K562 (cell line): ENCODE measurements around the gene POLK. TPM values are rescaled to one million over a fixed set of nuclear protein-coding genes. Genes with fewer than 3 reads are reported as not detected.

Source experiments
- ATAC-seq: fragments of 200-7000 bp; cut with Tn5 transposase; 3 replicates; pipeline ENCODE4 v1.9.1; 2020; ENCODE audit warnings: moderate library complexity
- BruUV-seq: library from RNA; stranded (reverse); fragments of 400-500 nt; replicated peaks from 2 replicates; lab custom pipeline; 2021; lab: Mats Ljungman, UMichigan
- CTCF ChIA-PET: fragments of 300-600 bp; formaldehyde crosslinking; extraction: SDS; loops from one replicate; lab custom pipeline; 2021; ENCODE audit warnings: low intra/inter-chr PET ratio; lab: Yijun Ruan, JAX
- POLR2A ChIA-PET: fragments of 300-600, 350-650 bp; sonication (Branson Sonifier 250); formaldehyde crosslinking; extraction: SDS; loops from one replicate; lab custom pipeline; 2021; ENCODE audit warnings: antibody characterized with exemption, inconsistent platforms; lab: Yijun Ruan, JAX
- DNase-seq, 4 experiments: peaks; one replicate each; pipeline versions ENCODE4 v3.0.0 to v3.0.0-alpha.2; 2011 to 2018; ENCODE audit warnings: low spot score in 3 of 4, mixed read lengths in 3 of 4; ENCODE audit errors: extremely low read depth in 1 of 4
- FAIRE-seq: peaks from 2 replicates; lab custom pipeline; 2011; peaks lifted over from hg19 to GRCh38; lab: Jason Lieb, UNC
- H2AFZ ChIP-seq: 2 replicates; pipeline ENCODE4 v1.6.0; 2011; ENCODE audit warnings: low read depth, low read length, control low read depth, inconsistent platforms
- H3K27ac ChIP-seq: fragments of 200-600 bp; 3 replicates; pipeline ENCODE4 v1.8.0; 2011; ENCODE audit warnings: low read depth, mild to moderate bottlenecking, control low read depth, inconsistent platforms, low read length, moderate library complexity, mixed read lengths; ENCODE audit errors: extremely low read depth
- H3K27me3 ChIP-seq, 2 experiments: fragments of 300-600 bp in 1 of 2; 2 replicates in 1 of 2; 3 replicates in 1 of 2; pipeline versions ENCODE4 v1.6.0 to v1.8.0; 2011; ENCODE audit warnings: inconsistent platforms in 2 of 2, low read length in 2 of 2, mild to moderate bottlenecking in 1 of 2, mixed read lengths in 1 of 2, moderate library complexity in 1 of 2; ENCODE audit not compliant: control insufficient read depth in 2 of 2, insufficient read depth in 2 of 2
- H3K36me3 ChIP-seq: fragments of 300-600 bp; 3 replicates; pipeline ENCODE4 v1.8.0; 2011; ENCODE audit warnings: mild to moderate bottlenecking, low read length, inconsistent platforms; ENCODE audit not compliant: control insufficient read depth, insufficient read depth
- H3K4me1 ChIP-seq, 2 experiments: fragments of 200-600 bp in 1 of 2; replicated peaks in 1 of 2; 2 replicates in 1 of 2; 3 replicates in 1 of 2; pipeline versions ENCODE4 v1.5.1 to v1.8.0; 2011; ENCODE audit warnings: inconsistent platforms in 2 of 2, low read length in 2 of 2, mild to moderate bottlenecking in 1 of 2, mixed read lengths in 1 of 2, moderate library complexity in 1 of 2; ENCODE audit not compliant: control insufficient read depth in 2 of 2, insufficient read depth in 2 of 2
- H3K4me2 ChIP-seq: 2 replicates; pipeline ENCODE4 v1.6.1; 2011; ENCODE audit warnings: low read length, control low read depth, inconsistent platforms, mixed read lengths; ENCODE audit not compliant: insufficient read depth
- H3K4me3 ChIP-seq: fragments of 200-600 bp; sonication (generic), shearing (Covaris generic); 2 replicates; pipeline ENCODE4 v1.5.1; 2016; ENCODE audit warnings: control low read depth, inconsistent platforms
- H3K79me2 ChIP-seq: fragments of 200-600 bp; 3 replicates; pipeline ENCODE4 v1.8.0; 2011; ENCODE audit warnings: low read length, inconsistent platforms; ENCODE audit not compliant: control insufficient read depth, insufficient read depth
- H3K9ac ChIP-seq, 2 experiments: 2 replicates each; pipeline versions ENCODE4 v1.6.0 to v1.6.1; 2011; ENCODE audit warnings: low read depth in 2 of 2, low read length in 2 of 2, control low read depth in 1 of 2, inconsistent platforms in 1 of 2, mild to moderate bottlenecking in 1 of 2, mixed read lengths in 1 of 2; ENCODE audit not compliant: insufficient read depth in 1 of 2
- H3K9me1 ChIP-seq: one replicate; pipeline ENCODE4 v1.6.0; 2011; ENCODE audit warnings: inconsistent platforms, mild to moderate bottlenecking, low read length, moderate library complexity; ENCODE audit not compliant: control insufficient read depth, insufficient read depth
- H3K9me3 ChIP-seq: replicated peaks from 2 replicates; pipeline ENCODE4 v1.5.1; 2011; ENCODE audit warnings: low read depth, low read length, inconsistent platforms; ENCODE audit not compliant: control insufficient read depth, insufficient read depth
- H4K20me1 ChIP-seq: replicated peaks from 2 replicates; pipeline ENCODE4 v1.6.1; 2011; ENCODE audit warnings: low read length, inconsistent platforms, mixed read lengths; ENCODE audit not compliant: control insufficient read depth, insufficient read depth
- CBX3 ChIP-seq, 2 experiments: IDR thresholded peaks; 1 replicate in 1 of 2; 2 replicates in 1 of 2; pipeline ENCODE4 v1.6.1; 2012; ENCODE audit warnings: inconsistent platforms in 2 of 2, low read length in 2 of 2, borderline replicate concordance in 1 of 2, control low read depth in 1 of 2
- FOXJ3 ChIP-seq: sonication (generic); formaldehyde crosslinking; IDR thresholded peaks from 2 replicates; pipeline ENCODE4 v1.4.0; 2020; ENCODE audit warnings: mild to moderate bottlenecking, missing genetic modification reagents
- HDGF ChIP-seq: fragments of 450-650 bp; IDR thresholded peaks from 2 replicates; pipeline ENCODE4 v1.6.1; 2016
- LARP7 ChIP-seq: fragments of 450-650 bp; IDR thresholded peaks from 2 replicates; pipeline ENCODE4 v1.6.1; 2016
- LEF1 ChIP-seq: fragments of 450-650 bp; IDR thresholded peaks from 2 replicates; pipeline ENCODE4 v1.6.1; 2016; ENCODE audit warnings: mild to moderate bottlenecking
- PHTF2 ChIP-seq: fragments of 250-450 bp; sonication (Bioruptor Pico); IDR thresholded peaks from 2 replicates; pipeline ENCODE4 v1.5.0; 2021; ENCODE audit warnings: mild to moderate bottlenecking
- TGIF2 ChIP-seq: sonication (generic); formaldehyde crosslinking; IDR thresholded peaks from 2 replicates; pipeline ENCODE4 v1.8.1; 2022; ENCODE audit warnings: mild to moderate bottlenecking, missing genetic modification reagents, moderate library complexity
- TRIM24 ChIP-seq, 2 experiments: fragments of 450-650 bp; IDR thresholded peaks; 2 replicates each; pipeline ENCODE4 v1.6.1; 2016
- TRIM28 ChIP-seq: fragments of 450-650 bp; IDR thresholded peaks from 2 replicates; pipeline ENCODE4 v1.6.1; 2017
- ZNF121 ChIP-seq: sonication (generic); formaldehyde crosslinking; conservative IDR thresholded peaks from 2 replicates; pipeline ENCODE4 v1.8.0; 2022; ENCODE audit warnings: missing genetic modification reagents
- ZNF212 ChIP-seq: fragments of 450-650 bp; formaldehyde crosslinking; IDR thresholded peaks from 2 replicates; pipeline ENCODE4 v1.4.0; 2020; ENCODE audit warnings: mild to moderate bottlenecking
- WGBS: fragments of 100-300 bp; shearing (Covaris generic); methylation state at CpG from one replicate; pipeline ENCODE4 v1.1.6; 2016; ENCODE audit warnings: low coverage, mixed read lengths; ENCODE audit not compliant: insufficient coverage; ENCODE audit errors: missing lambda C conversion rate; 5-methylcytosine and 5-hydroxymethylcytosine counted together
- in situ Hi-C: fragments of 300-500 bp; cut with MboI; formaldehyde crosslinking; loops from 4 replicates; pipeline ENCODE4 v1.15.0; 2018; ENCODE audit warnings: inconsistent platforms, mixed read lengths
- intact Hi-C: fragments of 100-400 bp; cut with micrococcal nuclease; formaldehyde crosslinking; loops from 2 replicates; pipeline ENCODE4 v1.14.2; 2022
- polyA plus RNA-seq, 8 experiments: library from polyadenylated mRNA; depleted of rRNA in 4 of 8; stranded (reverse) in 5 of 8; unstranded in 3 of 8; fragments of >200 nt; fragmentation: Nextera tagmentation in 2 of 8; fragmentation: Illumina TruSeq in 1 of 8; extraction: Ambion mirVana in 2 of 8; extraction: Trizol in 1 of 8; gene quantifications; 2 replicates each; pipeline versions ENCODE4 v1.2.1 to v1.2.3, GENCODE V29; 2011 to 2014; ENCODE audit warnings: inconsistent platforms in 1 of 8, missing spikeins in 1 of 8
- total RNA-seq, 7 experiments: library from RNA; depleted of rRNA in 6 of 7; stranded (reverse); fragments of >200 nt in 6 of 7; fragmentation: Illumina TruSeq in 2 of 7; extraction: Trizol in 2 of 7; gene quantifications; 2 replicates each; pipeline versions ENCODE4 v1.2.1 to v1.2.3, GENCODE V29; 2011 to 2021; ENCODE audit warnings: low replicate concordance in 1 of 7
- TF ChIP-seq, protein P1 (sequence below), 2 experiments: fragments of 200-800 bp in 1 of 2; sonication (Bioruptor generic) in 1 of 2; sonication (generic) in 1 of 2; formaldehyde crosslinking in 1 of 2; IDR thresholded peaks in 1 of 2; conservative IDR thresholded peaks in 1 of 2; 2 replicates each; pipeline versions ENCODE4 v1.5.0 to v1.6.1; 2016 to 2020; ENCODE audit warnings: missing compliant biosample characterization in 1 of 2, missing genetic modification characterization in 1 of 2, missing genetic modification reagents in 1 of 2
- TF ChIP-seq, protein P2 (sequence below), 2 experiments: fragments of 450-650 bp; IDR thresholded peaks; 2 replicates each; pipeline ENCODE4 v1.6.1; 2018; ENCODE audit warnings: mild to moderate bottlenecking in 2 of 2, low read depth in 1 of 2; ENCODE audit not compliant: partially characterized antibody in 2 of 2

The POLK gene
- total and polyA plus RNA-seq, 9 of the 15 experiments (the other 6 are each of a cell fraction or from before 2014, with no cell fraction given), result 6.1 to 31.6 (median 16.5) TPM

DNA sequence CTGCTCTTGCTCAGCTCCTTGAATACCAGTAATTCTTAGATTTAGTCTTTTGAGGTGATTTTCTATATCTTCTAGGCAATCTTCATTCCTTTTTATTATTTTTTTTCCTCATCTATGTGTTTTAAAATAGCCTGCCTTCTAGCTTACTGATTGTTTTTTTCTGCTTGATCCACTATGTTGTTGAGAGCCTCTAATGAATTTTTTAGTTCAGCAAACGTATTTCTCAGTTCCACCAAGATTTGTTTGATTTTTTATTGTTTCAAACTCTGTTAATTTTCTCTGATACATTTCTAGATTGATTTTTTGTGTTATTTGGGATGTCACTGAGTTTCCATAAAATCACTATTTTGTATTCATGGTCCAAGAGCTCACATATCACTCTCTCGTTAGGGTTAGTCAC lies 9.5 kb downstream of the POLK start:
- DNase-seq, result no peak
- H3K9me3 ChIP-seq, result peaks cover 14% of the 10 kb centered on the region
- no peak for FAIRE-seq
- no peaks in the 10 kb centered on the region for H3K4me1 ChIP-seq
- no peak overlapping the region for H2AFZ ChIP-seq
- peaks cover 9% of the 10 kb centered on the region; the same call in 2 of the 3 replicates for H3K36me3 ChIP-seq
- H3K4me2 ChIP-seq, result no peak overlapping the region
- 74% methylated on average over 2 of the region's 2 CpGs for WGBS
- H3K27me3 ChIP-seq, result no peaks in the 10 kb centered on the region
- intact Hi-C loops (no loop called here), in situ Hi-C loops (no loop called here)
- H3K79me2 ChIP-seq, result peaks cover 94% of the 10 kb centered on the region
- no peak for ATAC-seq
- no peak overlapping the region for H3K27ac ChIP-seq
- H3K9ac ChIP-seq, result no peak overlapping the region
- H3K4me3 ChIP-seq, result no peak overlapping the region
- peak in 1 of 2 experiments; percentile 36; a peak in 1 of 4 replicates for TF ChIP-seq TRIM24 (IDR thresholded peaks at IDR 0.05)
- no peak for TF ChIP-seq TGIF2 (CRISPR knock-in tag)
- no peak for TF ChIP-seq LARP7
- 0 out of 3 replicates have a peak, but pooled peaks of 1 of the 2 experiments have one; percentile 16 for TF ChIP-seq CBX3 (IDR thresholded peaks at IDR 0.05; ENCODE audit: borderline replicate concordance in 1 of 2, low read length in 2 of 2)
- peak; percentile 63; the same call in 1 of the 2 replicates for TF ChIP-seq TRIM28
- no peak for TF ChIP-seq FOXJ3
- ChIA-PET CTCF (no interaction called here), POLR2A (interaction anchor here (0.7 to 2.1 kb wide), 2 partner anchors 13 to 1595 kb away, joined by 3 to 5 read pairs; no protein-coding TSS in a partner anchor)
- H3K9me1 ChIP-seq, result no peaks in the 10 kb centered on the region
- BruUV-seq, result no TSS peak
- no peaks in the 10 kb centered on the region for H4K20me1 ChIP-seq

DNA sequence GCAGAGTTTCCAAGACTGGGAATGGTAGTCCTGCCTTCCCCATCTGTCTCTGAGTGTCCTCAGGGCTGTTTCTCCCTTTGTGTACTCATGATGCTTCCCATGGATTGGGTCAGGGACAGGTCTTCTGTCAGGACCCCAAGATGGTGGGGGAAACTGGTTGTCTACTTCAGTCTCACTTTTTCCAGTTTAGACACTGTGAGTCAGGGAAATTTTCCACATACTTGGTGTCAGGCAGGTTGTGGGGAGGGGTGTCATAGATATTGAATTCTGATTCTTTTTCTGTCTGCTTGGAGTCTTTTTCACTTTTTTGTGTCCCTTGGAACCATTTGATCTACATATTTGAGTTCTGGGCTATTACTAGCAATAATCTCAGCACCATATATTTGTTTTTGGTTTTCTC lies 10.3 kb downstream of the POLK start:
- CTCF ChIA-PET, result no interaction called here
- DNase-seq (no peak), ATAC-seq (no peak), FAIRE-seq (no peak)
- Histone ChIP-seq H3K27me3 (no peaks in the 10 kb centered on the region), H3K36me3 (peaks cover 9% of the 10 kb centered on the region; the same call in 2 of the 3 replicates), H4K20me1 (no peaks in the 10 kb centered on the region), H3K4me2 (no peak overlapping the region), H3K4me1 (no peaks in the 10 kb centered on the region), H3K9ac (no peak overlapping the region), H3K9me1 (no peaks in the 10 kb centered on the region), H3K27ac (no peak overlapping the region), H3K4me3 (no peak overlapping the region), H3K79me2 (peaks cover 93% of the 10 kb centered on the region), H2AFZ (no peak overlapping the region), H3K9me3 (peaks cover 14% of the 10 kb centered on the region)
- POLR2A ChIA-PET, result no interaction called here
- in situ Hi-C loops (no loop called here), intact Hi-C loops (no loop called here)
- BruUV-seq, result no TSS peak
- no peak for TF ChIP-seq ZNF121 (CRISPR knock-in tag)
- TF ChIP-seq, protein P1, sequence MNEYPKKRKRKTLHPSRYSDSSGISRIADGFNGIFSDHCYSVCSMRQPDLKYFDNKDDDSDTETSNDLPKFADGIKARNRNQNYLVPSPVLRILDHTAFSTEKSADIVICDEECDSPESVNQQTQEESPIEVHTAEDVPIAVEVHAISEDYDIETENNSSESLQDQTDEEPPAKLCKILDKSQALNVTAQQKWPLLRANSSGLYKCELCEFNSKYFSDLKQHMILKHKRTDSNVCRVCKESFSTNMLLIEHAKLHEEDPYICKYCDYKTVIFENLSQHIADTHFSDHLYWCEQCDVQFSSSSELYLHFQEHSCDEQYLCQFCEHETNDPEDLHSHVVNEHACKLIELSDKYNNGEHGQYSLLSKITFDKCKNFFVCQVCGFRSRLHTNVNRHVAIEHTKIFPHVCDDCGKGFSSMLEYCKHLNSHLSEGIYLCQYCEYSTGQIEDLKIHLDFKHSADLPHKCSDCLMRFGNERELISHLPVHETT (CRISPR knock-in tag; conservative IDR thresholded peaks at IDR 0.05 in 1 of 2, IDR thresholded peaks at IDR 0.05 in 1 of 2), result no peak
- no peak for TF ChIP-seq LARP7
- TF ChIP-seq, protein P2, sequence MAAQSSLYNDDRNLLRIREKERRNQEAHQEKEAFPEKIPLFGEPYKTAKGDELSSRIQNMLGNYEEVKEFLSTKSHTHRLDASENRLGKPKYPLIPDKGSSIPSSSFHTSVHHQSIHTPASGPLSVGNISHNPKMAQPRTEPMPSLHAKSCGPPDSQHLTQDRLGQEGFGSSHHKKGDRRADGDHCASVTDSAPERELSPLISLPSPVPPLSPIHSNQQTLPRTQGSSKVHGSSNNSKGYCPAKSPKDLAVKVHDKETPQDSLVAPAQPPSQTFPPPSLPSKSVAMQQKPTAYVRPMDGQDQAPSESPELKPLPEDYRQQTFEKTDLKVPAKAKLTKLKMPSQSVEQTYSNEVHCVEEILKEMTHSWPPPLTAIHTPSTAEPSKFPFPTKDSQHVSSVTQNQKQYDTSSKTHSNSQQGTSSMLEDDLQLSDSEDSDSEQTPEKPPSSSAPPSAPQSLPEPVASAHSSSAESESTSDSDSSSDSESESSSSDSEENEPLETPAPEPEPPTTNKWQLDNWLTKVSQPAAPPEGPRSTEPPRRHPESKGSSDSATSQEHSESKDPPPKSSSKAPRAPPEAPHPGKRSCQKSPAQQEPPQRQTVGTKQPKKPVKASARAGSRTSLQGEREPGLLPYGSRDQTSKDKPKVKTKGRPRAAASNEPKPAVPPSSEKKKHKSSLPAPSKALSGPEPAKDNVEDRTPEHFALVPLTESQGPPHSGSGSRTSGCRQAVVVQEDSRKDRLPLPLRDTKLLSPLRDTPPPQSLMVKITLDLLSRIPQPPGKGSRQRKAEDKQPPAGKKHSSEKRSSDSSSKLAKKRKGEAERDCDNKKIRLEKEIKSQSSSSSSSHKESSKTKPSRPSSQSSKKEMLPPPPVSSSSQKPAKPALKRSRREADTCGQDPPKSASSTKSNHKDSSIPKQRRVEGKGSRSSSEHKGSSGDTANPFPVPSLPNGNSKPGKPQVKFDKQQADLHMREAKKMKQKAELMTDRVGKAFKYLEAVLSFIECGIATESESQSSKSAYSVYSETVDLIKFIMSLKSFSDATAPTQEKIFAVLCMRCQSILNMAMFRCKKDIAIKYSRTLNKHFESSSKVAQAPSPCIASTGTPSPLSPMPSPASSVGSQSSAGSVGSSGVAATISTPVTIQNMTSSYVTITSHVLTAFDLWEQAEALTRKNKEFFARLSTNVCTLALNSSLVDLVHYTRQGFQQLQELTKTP (IDR thresholded peaks at IDR 0.05; ENCODE audit: low read depth in 1 of 2, partially characterized antibody in 2 of 2), result no peak
- TF ChIP-seq LEF1, result no peak
- no peak for TF ChIP-seq PHTF2 (CRISPR knock-in tag)
- no peak for TF ChIP-seq HDGF
- TF ChIP-seq ZNF212, result no peak
